ENCODE results near the gene PRUNE2. TPM values are rescaled to one million over a fixed set of nuclear protein-coding genes. Genes with fewer than 3 reads are reported as not detected.

Gene PRUNE2
- total RNA-seq, 2 experiments from 2014 or later: 0.38 to 0.72 TPM

- ChIA-PET POLR2A (no interaction called here), CTCF (no interaction called here)
- DNase-seq (no peak), ATAC-seq (no peak)
- H3K9me3 Mint-ChIP-seq: no peaks in the 10 kb centered on the region
- no peaks in the 10 kb centered on the region for H3K36me3 Mint-ChIP-seq (ENCODE audit: low read depth)
- peaks cover 2% of the 10 kb centered on the region for H3K27me3 Mint-ChIP-seq
- no peaks in the 10 kb centered on the region for H3K4me1 Mint-ChIP-seq (ENCODE audit: low read depth)
- TF ChIP-seq CTCF (IDR thresholded peaks at IDR 0.05): no peak
- no peak overlapping the region for H3K27ac Mint-ChIP-seq
- intact Hi-C loops (cut with micrococcal nuclease): no loop called here
- no peak overlapping the region for H3K4me3 Mint-ChIP-seq
These were observed 144.5 kb downstream of the PRUNE2 start for GRCh38 chr9:76761448-76761847.

- intact Hi-C loops (cut with micrococcal nuclease): no loop called here
- CTCF ChIA-PET: interaction anchor here (0.6 kb wide), 1 partner anchor 370 kb away, joined by 3 read pairs; no protein-coding TSS in a partner anchor
- no peaks in the 10 kb centered on the region for H3K36me3 Mint-ChIP-seq (ENCODE audit: low read depth)
- H3K4me1 Mint-ChIP-seq (ENCODE audit: low read depth): no peaks in the 10 kb centered on the region
- H3K9me3 Mint-ChIP-seq: no peaks in the 10 kb centered on the region
- ATAC-seq: no peak
- DNase-seq: no peak
- POLR2A ChIA-PET: no interaction called here
- H3K27me3 Mint-ChIP-seq: peaks cover 2% of the 10 kb centered on the region
- TF ChIP-seq CTCF (IDR thresholded peaks at IDR 0.05): no peak
- H3K4me3 Mint-ChIP-seq: no peak overlapping the region
- no peak overlapping the region for H3K27ac Mint-ChIP-seq
These were observed 146.2 kb downstream of the PRUNE2 start for GRCh38 chr9:76759732-76760131.

- Mint-ChIP-seq H3K27me3 (peaks cover 2% of the 10 kb centered on the region), H3K9me3 (no peaks in the 10 kb centered on the region), H3K36me3 (ENCODE audit: low read depth) (no peaks in the 10 kb centered on the region), H3K4me1 (ENCODE audit: low read depth) (no peaks in the 10 kb centered on the region), H3K27ac (no peak overlapping the region), H3K4me3 (no peak overlapping the region)
- ATAC-seq: no peak
- DNase-seq: no peak
- CTCF ChIA-PET: no interaction called here
- intact Hi-C loops (cut with micrococcal nuclease): no loop called here
- TF ChIP-seq CTCF (IDR thresholded peaks at IDR 0.05): no peak
- POLR2A ChIA-PET: interaction anchor here (0.7 kb wide), 1 partner anchor 1942 kb away, joined by 3 read pairs; no protein-coding TSS in a partner anchor
These were observed 147.4 kb downstream of the PRUNE2 start for GRCh38 chr9:76758476-76758875.

GRCh38 chr9:76756941-76757673, 148.8 kb downstream of the PRUNE2 start:
- no peak for TF ChIP-seq CTCF (IDR thresholded peaks at IDR 0.05)
- Mint-ChIP-seq H3K27ac (no peak overlapping the region), H3K4me1 (ENCODE audit: low read depth) (no peaks in the 10 kb centered on the region), H3K36me3 (ENCODE audit: low read depth) (no peaks in the 10 kb centered on the region), H3K9me3 (no peaks in the 10 kb centered on the region), H3K4me3 (no peak overlapping the region), H3K27me3 (peaks cover 2% of the 10 kb centered on the region)
- intact Hi-C loops (cut with micrococcal nuclease): no loop called here
- ATAC-seq: no peak
- ChIA-PET CTCF (interaction anchor here (1.2 kb wide), 1 partner anchor 87 kb away, joined by 3 read pairs; no protein-coding TSS in a partner anchor), POLR2A (no interaction called here)
- DNase-seq: no peak

GRCh38 chr9:76756268-76756640, 149.7 kb downstream of the PRUNE2 start:
- POLR2A ChIA-PET: no interaction called here

More at GRCh38 chr9:76756268-76756640, 149.7 kb downstream of the PRUNE2 start:
- CTCF ChIA-PET: interaction anchor here (0.6 to 1.4 kb wide), 3 partner anchors 27 to 671 kb away, joined by 3 to 6 read pairs (median 3); no protein-coding TSS in a partner anchor
- intact Hi-C loops (cut with micrococcal nuclease): no loop called here
- Mint-ChIP-seq H3K27ac (no peak overlapping the region), H3K4me1 (ENCODE audit: low read depth) (no peaks in the 10 kb centered on the region), H3K4me3 (no peak overlapping the region), H3K9me3 (no peaks in the 10 kb centered on the region), H3K27me3 (peaks cover 2% of the 10 kb centered on the region), H3K36me3 (ENCODE audit: low read depth) (no peaks in the 10 kb centered on the region)
- no peak for ATAC-seq
- no peak for TF ChIP-seq CTCF (IDR thresholded peaks at IDR 0.05)
- no peak for DNase-seq

All from activated CD8-positive, alpha-beta T cell treated with anti-CD3 and anti-CD28 coated beads for 36 hours (primary cell).